ENCODE measurements around the gene WDR82.
A peak's percentile ranks its signal among the peaks of the same experiment; 100 is the strongest.

The WDR82 gene

GRCh38 chr3:52253314-52254304 lies 24.8 kb downstream of the WDR82 start:
- no peak for DNase-seq

- no peak for DNase-seq
Observed at GRCh38 chr3:52250122-52250521, 28.3 kb downstream of the WDR82 start.

DNA sequence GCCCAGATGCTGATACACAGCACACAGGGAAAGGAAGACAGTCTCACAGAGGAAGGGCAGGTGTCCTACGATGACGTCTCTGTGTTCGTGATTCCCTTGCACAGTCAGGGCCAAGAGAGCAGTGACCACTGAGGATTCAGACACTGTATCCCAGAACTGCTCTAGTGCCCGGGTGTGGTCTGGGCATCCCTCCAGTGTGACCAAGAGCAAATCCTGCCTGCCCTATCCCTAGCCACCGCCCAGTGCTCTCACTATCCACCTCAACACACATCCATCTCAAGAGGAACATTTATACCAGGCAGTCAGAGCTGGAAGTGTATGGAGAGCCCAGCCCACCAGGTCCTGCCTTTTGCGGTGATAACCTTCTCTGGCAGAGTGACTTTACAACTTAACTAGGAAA lies 28.8 kb downstream of the WDR82 start:
- no peak for DNase-seq

- DNase-seq = no peak
Observed at GRCh38 chr3:52248816-52249547, 29.5 kb downstream of the WDR82 start.

DNA sequence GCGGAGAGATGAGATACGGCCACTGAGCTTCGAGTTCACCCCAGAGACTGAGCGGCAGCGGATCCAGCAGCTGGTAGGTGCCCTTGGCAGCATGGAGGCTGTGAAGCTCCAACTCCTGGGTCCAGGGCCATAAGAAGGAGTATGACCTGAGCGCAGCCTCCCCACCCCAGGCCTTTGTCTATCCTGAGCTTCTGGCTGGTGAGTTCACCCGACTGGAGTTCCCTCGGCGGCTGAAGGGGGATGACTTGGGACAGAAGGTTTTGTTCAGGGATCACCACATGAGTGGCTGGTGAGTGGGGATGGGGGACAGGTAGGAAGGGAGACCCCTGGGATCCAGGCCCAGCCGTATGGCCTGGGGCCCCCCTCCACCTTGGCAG lies 30.3 kb downstream of the WDR82 start:
- no peak for DNase-seq

DNA sequence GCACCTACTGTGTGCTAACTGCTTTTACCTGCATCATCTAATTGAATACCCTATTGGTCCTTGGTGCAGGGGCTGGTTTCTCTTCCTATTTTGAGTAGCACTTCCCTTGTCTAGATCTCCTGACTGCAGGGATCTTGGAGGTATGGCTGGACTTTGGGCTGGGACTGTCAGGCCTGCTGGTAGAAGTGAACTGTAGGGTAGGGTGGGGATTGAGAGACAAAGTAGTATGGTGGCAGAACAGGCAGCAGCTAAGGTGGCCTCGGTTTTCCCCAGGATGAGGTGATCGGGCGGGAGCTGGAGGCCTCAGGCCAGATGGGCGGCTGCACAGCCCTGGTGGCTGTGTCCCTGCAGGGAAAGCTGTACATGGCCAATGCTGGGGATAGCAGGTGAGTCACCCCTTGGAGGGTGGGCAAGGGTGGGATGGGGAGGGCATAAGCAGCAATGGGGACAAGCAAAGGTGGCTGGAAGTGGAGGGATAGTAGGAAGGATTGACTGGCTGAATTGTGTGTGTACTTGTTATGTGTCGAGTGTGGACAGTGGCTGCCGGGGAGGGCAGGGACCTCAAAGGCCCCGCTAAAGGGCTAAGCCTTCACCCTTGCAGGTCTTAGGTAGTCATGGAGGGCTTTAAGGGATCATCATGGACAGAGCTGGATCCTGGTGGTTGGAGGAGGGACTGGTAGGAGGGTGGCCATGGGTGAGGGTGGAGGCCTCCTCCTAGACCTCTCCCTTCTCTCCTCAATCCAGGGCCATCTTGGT lies 30.9 kb downstream of the WDR82 start:
- no peak for DNase-seq

DNA sequence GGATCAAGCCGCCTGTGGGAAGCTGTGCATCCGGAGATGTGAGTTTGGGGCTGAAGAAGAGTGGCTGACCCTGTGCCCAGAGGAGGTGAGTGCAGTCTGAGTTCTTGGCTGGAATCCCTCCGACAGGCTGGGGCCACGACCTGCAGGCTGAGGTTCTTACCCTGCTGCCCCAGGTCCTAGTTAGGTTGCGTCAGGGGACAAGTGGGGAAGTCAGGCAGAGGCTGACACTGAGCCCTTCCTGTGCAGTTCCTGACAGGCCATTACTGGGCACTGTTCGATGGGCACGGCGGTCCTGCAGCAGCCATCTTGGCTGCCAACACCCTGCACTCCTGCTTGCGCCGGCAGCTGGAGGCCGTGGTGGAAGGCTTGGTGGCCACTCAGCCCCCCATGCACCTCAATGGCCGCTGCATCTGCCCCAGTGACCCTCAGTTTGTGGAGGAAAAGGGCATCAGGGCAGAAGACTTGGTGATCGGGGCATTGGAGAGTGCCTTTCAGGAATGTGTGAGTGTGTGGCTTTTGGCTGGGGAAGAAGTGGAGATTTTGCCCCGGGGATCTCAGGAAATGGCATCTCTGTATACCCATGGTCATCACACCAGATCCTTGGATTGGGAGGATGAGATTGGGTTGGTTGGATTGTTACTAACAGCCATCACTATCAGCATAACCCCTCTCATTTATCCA lies 31.6 kb downstream of the WDR82 start:
- no peak for DNase-seq

GRCh38 chr3:52246264-52246620 lies 32.2 kb downstream of the WDR82 start:
- no peak for DNase-seq

GRCh38 chr3:52245322-52246263 lies 32.9 kb downstream of the WDR82 start, which contains the start of gene PPM1M:
PPM1M (plus strand) TSS chr3:52245759; CDS start chr3:52245825, 66 bp downstream.
- no peak for DNase-seq

DNA sequence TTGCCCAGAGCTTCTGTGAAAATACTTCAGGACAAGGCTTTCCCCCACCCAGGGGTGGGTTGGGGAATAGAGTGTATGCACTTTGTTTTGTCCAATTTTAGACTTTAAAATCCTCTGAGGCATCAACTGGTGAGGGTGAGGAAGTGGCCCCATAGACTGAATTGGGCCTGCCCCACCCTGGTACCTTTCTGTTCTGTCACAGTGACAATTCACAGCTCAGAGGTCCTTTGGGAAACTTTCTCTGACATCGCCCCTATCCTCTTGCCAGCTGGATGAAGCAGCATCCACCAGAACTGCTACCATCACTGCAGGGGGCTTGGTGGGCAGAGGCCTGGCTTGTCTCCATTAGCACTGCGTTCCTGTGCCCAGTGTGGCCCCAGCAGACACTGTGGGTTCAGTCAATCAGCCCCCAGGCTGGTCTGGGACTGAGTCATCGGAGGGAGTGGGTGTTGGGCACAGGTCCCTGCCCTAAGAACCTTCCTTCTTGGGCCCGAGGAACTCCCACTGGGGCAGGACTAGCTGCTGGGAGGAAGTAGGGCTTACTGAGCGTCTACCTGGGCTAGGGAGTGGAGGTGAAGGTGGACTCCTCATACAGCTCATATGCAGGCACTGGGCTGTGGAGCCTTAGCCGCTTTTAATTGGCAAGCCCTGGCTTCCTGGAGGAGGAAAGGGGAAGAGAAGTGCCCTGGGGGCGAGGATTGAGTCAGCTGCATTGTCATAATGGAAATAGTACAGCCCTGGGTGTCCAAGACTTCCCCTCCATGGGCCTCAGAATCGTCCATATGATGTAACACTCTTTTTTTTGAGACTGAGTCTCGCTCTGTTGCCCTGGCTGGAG lies 34.4 kb downstream of the WDR82 start:
- DNase-seq = no peak

DNA sequence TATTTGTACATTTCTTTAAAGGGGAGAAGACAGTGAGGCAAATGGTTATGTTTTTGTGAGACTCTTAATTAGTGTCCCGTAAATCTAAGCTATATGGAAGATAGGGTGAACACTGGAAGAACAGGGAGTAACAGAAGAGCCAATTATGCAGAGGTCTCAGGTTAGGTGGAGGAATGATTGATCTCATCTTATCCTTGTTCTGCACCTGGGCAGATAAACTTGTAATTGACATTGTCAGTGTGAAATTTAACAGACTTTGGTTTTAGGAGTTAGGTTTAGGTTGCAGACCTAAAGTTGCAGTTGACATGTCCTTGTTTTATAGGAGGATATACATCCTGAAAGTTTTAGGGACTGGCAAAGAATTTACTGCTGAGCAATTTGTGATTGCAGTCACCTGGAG lies 36.4 kb downstream of the WDR82 start:
- DNase-seq = no peak

- no peak for DNase-seq
Observed at GRCh38 chr3:52240886-52241370, 37.5 kb downstream of the WDR82 start.

DNA sequence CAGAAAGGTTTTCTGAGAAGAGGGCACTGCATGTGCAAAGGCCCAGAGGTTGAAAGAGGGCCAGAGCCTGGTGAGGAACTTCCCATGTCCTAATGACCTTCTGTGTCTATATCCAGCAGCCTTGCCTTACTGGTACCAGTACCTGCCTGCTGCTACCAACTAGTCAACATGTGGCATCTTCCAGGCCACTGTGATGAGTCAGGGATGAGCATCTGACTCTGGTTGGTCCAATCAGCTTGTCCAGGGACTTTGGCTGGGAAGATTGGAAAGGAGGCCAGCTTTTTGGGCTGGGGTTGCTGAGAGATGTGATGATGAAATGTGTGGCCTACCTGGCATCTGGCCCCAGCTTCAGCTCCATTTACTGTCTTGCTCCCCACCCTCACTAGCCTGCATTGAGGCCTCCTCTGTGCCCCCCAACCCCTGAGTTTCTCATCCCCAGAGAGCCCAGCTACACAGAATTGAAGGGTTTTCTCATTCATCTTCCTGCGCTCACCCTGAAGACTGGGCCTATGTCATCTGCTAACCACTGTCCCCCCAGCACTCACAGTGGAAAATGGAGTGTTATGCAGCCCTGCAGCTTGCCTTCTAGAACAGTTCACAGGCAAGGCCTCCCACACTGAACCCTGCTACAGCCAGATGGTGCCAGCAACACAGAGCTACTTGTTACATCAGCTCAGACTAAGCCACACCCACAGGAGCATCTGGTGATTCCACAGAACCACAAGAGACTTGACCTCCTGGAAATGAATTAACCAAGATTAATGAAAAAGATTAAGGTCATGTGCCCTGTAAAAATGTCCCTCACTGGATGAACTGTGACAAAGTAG lies 38.2 kb downstream of the WDR82 start:
- DNase-seq = peak; percentile 7

GRCh38 chr3:52238761-52239701 lies 39.4 kb downstream of the WDR82 start, which contains the start of gene TWF2:
TWF2 (minus strand) TSS chr3:52239158; CDS start chr3:52239016, 142 bp downstream.
- DNase-seq = no peak

DNA sequence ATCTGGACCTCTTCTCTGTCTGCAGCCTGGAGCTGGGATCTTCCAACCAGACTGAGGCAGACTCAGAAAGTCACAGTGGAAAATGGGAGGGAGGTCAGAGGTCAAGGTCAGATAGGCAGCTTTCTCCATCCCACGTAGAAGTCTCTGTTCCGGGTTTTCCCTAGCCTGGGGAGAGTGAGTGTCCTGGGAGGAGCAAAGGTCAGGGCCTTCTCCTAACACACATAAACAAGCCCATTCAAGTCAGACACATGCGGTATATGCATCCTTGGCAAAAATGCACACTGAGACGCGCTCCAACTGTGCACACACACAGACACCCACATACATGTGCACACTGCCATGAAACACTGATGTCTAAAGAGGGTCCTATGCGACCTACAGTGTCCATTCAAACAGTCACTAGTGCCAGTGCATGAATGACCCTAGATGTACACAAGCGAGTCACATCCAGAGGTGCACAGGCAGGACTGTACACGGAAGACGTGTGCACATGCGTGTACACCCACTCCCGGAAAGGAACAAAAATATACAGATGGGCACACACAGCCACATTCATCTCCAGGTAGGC lies 40.2 kb downstream of the WDR82 start:
- no peak for DNase-seq

DNA sequence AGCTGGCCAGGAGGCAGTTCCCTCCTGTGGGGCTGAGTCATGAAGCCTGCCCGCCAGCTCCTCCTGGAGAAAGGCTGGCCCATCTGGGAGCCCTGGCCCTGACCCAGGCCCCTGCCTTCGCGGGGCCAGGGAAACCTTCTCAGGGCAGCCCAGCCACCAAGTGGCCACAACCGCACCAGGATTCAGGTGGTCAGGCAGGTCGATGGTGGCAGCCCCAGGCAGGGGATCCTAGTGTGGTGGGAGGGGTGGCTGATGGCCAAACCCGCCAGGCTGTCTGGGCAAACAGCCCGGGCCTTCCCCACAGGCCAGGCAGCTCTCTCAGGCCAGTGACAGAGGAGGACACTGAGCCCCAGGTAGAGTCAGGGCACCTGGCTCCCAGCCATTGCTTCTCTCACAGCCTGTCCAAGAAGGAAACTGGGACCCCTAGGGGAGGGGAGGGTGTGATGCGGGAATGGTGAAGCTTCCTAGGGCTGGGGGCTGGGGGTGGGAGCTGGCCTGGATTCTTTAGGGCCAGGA lies 40.7 kb downstream of the WDR82 start:
- no peak for DNase-seq

DNA sequence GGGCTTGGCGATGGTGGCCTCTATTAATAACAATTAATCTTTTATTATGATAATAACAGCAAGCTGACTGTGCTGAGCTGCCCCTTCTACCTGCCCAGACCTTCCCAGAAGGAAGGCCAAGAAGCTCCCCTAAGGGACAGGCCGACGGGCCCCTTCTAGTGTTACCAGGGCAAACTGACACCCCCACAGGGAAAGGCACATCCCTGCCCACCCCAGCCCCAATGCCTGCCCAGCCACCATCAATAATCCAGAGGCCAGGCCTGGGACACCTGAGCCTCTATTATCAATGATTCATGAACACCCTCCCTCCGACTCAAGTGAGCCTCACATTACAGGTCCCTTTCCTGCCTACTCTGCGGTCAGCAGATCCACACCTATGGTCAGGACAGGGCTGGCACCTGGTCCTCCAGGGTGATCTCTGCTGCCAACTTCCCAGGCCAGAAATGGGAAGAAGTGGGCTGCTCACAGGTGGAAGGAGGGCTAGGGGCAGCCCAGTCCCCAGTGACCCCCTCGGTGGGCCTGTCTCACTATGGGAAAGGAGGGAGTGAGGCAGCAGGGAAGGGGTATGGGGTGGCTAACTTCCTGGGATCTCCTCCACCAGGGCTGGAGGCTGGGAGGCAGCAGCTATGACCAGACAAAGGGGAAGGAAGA lies 41.3 kb downstream of the WDR82 start:
- DNase-seq = no peak
